NB4 (cell line): ENCODE data around the gene TEX30.

Experiments
- DNase-seq: peaks from one replicate; pipeline ENCODE4 v3.0.0; 2010; ENCODE audit warnings: low read depth
- H3K4me3 ChIP-seq: one replicate; pipeline ENCODE4 v1.5.1; 2011; ENCODE audit warnings: mild to moderate bottlenecking, low read depth, low read length, moderate library complexity
- MYC ChIP-seq: IDR thresholded peaks from 2 replicates; pipeline ENCODE4 v1.6.1; 2011; ENCODE audit warnings: low read depth, low read length
- POLR2A ChIP-seq: IDR thresholded peaks from 2 replicates; pipeline ENCODE4 v1.6.1; 2011; ENCODE audit warnings: mild to moderate bottlenecking; ENCODE audit not compliant: insufficient read length; ENCODE audit errors: extremely low read depth
- TF ChIP-seq, protein P1 (sequence below): IDR thresholded peaks from one replicate; pipeline ENCODE4 v1.5.1; 2012; ENCODE audit warnings: low read depth, low read length
- TF ChIP-seq, protein P2 (sequence below): IDR thresholded peaks from 2 replicates; pipeline ENCODE4 v1.6.1; 2011; ENCODE audit warnings: low read depth, low read length

Gene TEX30

DNA sequence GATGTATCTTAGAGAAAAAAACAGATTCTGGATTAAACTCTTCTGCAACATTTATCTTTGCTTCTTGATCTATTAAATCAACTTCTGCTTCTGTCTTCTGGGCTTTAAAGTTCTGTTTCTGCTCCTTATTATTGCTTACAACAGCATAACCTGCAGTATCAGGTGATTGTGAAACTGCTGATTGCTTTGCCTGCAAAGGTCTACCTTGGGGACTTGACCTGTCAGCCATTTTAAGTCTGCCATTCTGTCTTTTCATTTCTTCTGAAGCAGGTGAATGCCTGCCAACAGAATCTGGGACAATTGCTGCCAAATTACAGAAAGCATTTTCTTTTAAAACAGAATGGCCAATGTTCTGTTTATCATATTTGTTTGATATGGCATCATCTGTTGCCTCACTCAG is 31.1 kb downstream of the TEX30 start:
- no peak for DNase-seq
- H3K4me3 ChIP-seq: no peak overlapping the region
- TF ChIP-seq POLR2A: no peak
- TF ChIP-seq, protein P1, sequence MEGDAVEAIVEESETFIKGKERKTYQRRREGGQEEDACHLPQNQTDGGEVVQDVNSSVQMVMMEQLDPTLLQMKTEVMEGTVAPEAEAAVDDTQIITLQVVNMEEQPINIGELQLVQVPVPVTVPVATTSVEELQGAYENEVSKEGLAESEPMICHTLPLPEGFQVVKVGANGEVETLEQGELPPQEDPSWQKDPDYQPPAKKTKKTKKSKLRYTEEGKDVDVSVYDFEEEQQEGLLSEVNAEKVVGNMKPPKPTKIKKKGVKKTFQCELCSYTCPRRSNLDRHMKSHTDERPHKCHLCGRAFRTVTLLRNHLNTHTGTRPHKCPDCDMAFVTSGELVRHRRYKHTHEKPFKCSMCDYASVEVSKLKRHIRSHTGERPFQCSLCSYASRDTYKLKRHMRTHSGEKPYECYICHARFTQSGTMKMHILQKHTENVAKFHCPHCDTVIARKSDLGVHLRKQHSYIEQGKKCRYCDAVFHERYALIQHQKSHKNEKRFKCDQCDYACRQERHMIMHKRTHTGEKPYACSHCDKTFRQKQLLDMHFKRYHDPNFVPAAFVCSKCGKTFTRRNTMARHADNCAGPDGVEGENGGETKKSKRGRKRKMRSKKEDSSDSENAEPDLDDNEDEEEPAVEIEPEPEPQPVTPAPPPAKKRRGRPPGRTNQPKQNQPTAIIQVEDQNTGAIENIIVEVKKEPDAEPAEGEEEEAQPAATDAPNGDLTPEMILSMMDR: no peak
- TF ChIP-seq, protein P2, sequence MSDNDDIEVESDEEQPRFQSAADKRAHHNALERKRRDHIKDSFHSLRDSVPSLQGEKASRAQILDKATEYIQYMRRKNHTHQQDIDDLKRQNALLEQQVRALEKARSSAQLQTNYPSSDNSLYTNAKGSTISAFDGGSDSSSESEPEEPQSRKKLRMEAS: no peak
- TF ChIP-seq MYC: no peak

DNA sequence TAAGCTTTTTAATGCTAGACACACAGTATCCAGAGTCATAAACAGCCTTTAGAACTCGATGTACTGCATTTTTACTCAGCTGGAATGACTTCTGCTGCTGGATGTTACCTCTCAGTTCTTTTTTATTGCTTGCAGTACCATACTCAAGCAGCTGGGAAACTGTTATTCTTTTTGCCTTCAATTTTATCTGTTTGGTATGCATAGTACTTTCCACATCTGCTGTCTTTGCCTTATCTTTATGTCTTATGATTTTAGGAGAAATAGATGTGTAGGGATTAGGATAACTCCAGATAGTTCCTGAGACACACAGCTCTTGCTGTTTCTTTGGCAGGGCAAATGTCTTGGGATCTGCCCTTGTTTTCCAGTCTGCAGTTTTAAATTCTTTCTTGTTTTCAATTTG is 31.5 kb downstream of the TEX30 start:
- no peak for TF ChIP-seq POLR2A
- TF ChIP-seq, protein P2: no peak
- no peak for TF ChIP-seq MYC
- TF ChIP-seq, protein P1: no peak
- no peak overlapping the region for H3K4me3 ChIP-seq
- DNase-seq: no peak

DNA sequence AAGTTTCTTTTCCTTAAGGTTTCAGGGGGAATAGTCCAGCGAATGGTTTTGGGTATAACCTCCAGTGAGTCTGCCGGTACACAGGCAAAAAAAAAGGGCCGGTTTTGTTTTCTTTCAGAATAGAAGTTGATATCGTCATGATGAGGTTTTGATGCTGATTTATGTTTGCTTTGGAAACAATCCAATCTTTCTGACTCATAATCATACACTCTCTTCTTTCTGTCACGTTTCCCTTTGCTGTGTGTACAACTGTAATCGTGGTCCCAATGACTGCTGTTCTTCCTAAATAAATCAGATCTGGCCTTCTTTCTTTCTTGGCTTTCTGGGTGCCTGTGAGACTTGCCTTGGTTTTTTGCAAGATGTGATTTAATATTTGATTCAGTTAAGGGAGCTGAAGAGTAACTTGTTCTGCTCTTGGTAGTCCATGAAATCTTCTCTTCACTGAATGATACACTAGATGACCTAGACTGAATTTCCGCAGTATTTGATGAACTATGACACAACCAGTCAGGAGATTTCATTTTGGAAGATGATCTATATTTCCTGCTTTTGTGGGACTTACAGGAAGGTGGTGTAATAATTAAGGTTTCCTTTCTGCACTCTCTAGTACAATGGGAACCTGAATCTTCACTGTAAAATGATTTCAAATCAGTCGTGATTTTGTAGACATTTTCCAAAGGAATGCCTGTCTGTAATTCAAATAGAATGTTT is 43.9 kb downstream of the TEX30 start:
- DNase-seq: no peak
- TF ChIP-seq, protein P1: no peak
- TF ChIP-seq MYC (no peak), POLR2A (no peak)
- TF ChIP-seq, protein P2: no peak
- no peak overlapping the region for H3K4me3 ChIP-seq

DNA sequence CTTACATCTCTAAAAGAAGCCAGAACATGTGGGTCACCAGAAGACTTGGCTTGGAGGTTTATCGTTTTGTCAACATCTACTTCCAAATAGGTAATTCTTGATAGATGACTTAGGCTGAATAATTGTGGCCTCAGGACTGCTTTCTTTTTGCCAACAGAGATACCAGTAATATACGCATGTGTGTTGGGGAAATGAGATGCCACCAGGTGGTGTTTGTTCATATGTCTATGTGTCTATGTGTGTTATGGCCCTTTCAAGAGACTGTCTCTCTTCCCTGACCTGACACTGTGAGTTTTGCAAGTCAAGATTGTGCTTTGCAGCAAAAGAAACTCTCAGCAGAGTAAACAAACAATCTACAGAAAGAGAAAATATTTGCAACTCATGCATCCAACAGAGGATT is 47.2 kb downstream of the TEX30 start:
- peak; percentile 32 for DNase-seq
- TF ChIP-seq POLR2A: no peak
- TF ChIP-seq, protein P2: no peak
- H3K4me3 ChIP-seq: no peak overlapping the region

DNA sequence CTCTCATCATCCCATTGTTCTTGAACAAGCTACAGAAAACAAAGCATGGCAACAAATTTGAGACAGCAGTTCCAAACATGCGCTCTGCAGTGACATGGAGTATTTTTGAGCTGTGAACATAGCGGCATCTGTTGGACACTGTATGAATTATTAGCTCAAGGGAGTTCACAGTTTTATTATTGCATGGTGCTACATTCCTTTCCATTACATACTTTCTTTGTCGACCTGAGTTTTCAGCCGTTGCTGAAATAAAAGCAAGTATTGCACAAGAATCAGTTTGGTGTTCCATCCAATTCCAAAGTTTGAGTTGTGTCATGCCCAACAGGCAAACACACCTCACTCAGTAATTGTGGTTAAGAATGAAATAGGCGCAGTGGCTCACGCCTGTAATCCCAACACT is 48.7 kb downstream of the TEX30 start:
- DNase-seq: peak; percentile 38
- no peak overlapping the region for H3K4me3 ChIP-seq
- TF ChIP-seq, protein P1: no peak
- TF ChIP-seq, protein P2: peak; percentile 59
- peak; percentile 30; the same call in 1 of the 2 replicates for TF ChIP-seq MYC

DNA sequence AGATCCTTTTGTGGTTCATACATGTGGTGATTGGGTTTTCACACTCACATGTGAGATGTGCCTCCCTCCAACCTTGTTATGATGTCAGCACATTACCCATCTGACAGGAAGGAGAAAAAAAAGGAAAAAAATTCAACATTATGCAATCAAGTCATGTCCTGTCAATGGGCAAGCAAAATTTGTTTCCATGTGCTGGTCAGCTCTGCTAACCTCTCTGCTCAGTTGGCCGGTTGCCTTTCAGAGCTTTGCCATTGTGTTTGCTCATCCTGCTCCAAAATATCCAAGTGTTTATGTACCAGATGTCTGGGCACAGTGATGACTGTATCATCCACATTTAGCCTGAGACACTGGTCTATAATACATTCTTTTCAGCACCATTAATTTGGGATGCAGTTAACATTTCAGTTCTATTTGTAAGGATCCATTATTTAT is 51.8 kb downstream of the TEX30 start:
- DNase-seq: no peak
- no peak overlapping the region for H3K4me3 ChIP-seq
- TF ChIP-seq POLR2A: no peak
- TF ChIP-seq, protein P1: no peak
- TF ChIP-seq, protein P2: 0 out of 2 replicates have a peak, but pooled peaks have one; percentile 9
